D721Med (cell line): ENCODE data around the gene RHOH.

Experiments
- DNase-seq: peaks from one replicate; pipeline ENCODE4 v3.0.0; 2011; ENCODE audit warnings: low spot score; ENCODE audit not compliant: insufficient read length
- FAIRE-seq: peaks from 2 replicates; lab custom pipeline; 2011; peaks lifted over from hg19 to GRCh38; lab: Jason Lieb, UNC
- CTCF ChIP-seq: IDR thresholded peaks from 2 replicates; pipeline ENCODE4 v1.5.1; 2012; ENCODE audit warnings: mild to moderate bottlenecking, control low read depth; ENCODE audit not compliant: insufficient read depth; ENCODE audit errors: missing control alignments

RHOH gene

GRCh38 chr4:40192114-40193015 lies 4.5 kb upstream of the RHOH start:
- no peak for DNase-seq
- no peak for TF ChIP-seq CTCF
- no peak for FAIRE-seq

- FAIRE-seq (no peak), DNase-seq (no peak)
- no peak for TF ChIP-seq CTCF
These were observed 3.7 kb upstream of the RHOH start for GRCh38 chr4:40193016-40193571.

- DNase-seq (no peak), FAIRE-seq (no peak)
- TF ChIP-seq CTCF: no peak
These were observed 3.3 kb upstream of the RHOH start for GRCh38 chr4:40193578-40193977.

- no peak for FAIRE-seq
- no peak for DNase-seq
- no peak for TF ChIP-seq CTCF
These were observed 2.1 kb upstream of the RHOH start for GRCh38 chr4:40194602-40195161.

- DNase-seq (no peak), FAIRE-seq (no peak)
- no peak for TF ChIP-seq CTCF
These were observed 1.4 kb upstream of the RHOH start for GRCh38 chr4:40195182-40196177.

- DNase-seq (no peak), FAIRE-seq (no peak)
- no peak for TF ChIP-seq CTCF
These were observed 559 bp upstream of the RHOH start for GRCh38 chr4:40196272-40196671.
